ENCODE results near the gene KRTAP9-6. TPM values are rescaled to one million over a fixed set of nuclear protein-coding genes. Genes with fewer than 3 reads are reported as not detected.
A peak's percentile ranks its signal among the peaks of the same experiment; 100 is the strongest.

Gene KRTAP9-6
- total RNA-seq, 1 donor = not detected

GRCh38 chr17:41287050-41287449 is 21.9 kb downstream of the KRTAP9-6 start:
- no peak overlapping the region for H3K4me3 ChIP-seq (ENCODE audit: low read depth, low read length)
- TF ChIP-seq CTCF (IDR thresholded peaks at IDR 0.05; ENCODE audit: insufficient read depth, low read depth, low read length) = no peak
- DNase-seq (ENCODE audit: low read depth) = peak; percentile 8

DNA sequence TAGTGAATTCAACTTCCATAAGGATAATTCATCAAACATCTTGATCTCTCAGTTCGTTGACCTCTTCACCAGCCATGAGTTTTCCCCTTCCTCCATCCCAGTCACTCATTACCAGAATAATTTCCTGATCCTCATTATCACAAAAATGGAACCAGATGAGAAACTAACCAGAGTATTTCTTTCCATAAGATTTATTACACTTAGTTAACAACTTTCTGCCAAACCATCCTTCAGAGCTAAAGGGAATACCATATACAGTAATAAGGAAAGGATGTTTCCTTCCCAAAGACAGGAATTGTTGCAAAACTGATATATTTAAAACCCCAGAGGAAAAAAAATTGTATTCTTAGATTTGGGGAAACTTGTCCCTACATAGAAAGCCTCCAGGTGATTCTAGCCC is 28.8 kb downstream of the KRTAP9-6 start:
- no peak for DNase-seq (ENCODE audit: low read depth)
- TF ChIP-seq CTCF (IDR thresholded peaks at IDR 0.05; ENCODE audit: insufficient read depth, low read depth, low read length) = no peak
- H3K4me3 ChIP-seq (ENCODE audit: low read depth, low read length) = no peak overlapping the region

DNA sequence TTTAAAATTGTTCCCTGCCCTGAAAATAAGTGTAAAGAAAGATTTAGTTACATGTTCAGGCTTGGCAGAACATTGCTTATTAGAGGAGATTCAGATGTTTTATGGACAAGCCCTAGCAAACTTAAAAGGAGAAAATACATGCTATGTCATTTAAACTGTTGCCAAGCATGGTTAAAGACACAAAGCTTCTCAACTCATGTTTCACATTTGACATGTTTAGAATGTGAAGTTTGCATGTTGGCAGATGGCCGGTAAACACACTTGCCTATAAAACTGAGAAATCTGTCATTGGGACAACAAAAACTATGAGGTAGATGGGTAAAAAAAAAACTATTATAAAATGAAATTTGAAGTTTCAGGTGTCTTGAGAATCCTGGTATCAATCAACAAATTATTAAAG is 31.7 kb downstream of the KRTAP9-6 start:
- H3K4me3 ChIP-seq (ENCODE audit: low read depth, low read length) = no peak overlapping the region
- no peak for TF ChIP-seq CTCF (IDR thresholded peaks at IDR 0.05; ENCODE audit: insufficient read depth, low read depth, low read length)
- no peak for DNase-seq (ENCODE audit: low read depth)

DNA sequence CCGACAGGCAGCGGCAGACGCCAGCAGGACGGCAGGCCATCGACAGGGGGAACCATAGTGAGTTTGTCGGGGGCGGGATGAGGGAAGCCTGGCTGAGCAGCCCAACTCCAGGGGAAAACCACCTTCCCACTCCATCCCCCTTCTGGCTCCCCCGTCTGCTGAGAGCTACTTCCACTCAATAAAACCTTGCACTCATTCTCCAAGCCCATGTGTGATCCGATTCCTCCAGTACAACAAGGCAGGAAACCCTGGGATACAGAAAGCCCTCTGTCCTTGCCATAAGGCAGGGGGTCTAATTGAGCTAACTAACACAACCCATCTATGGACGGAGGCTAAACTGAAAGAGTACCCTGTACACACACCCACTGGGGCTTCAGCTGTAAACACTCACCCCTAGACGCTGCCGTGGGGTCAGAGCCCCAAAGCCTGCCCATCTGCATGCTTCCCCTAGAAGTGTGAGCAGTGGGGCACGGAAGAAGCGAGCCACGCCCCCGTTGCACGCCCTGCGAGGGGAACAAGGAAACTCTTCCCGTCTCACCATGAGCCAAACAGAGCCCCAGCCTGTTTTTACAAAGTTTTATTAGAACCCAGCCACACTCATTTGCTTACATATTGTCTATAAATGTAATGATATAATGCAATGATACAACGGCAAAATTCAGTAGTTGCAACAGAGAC is 33.4 kb downstream of the KRTAP9-6 start:
- no peak for DNase-seq (ENCODE audit: low read depth)
- H3K4me3 ChIP-seq (ENCODE audit: low read depth, low read length) = no peak overlapping the region
- no peak for TF ChIP-seq CTCF (IDR thresholded peaks at IDR 0.05; ENCODE audit: insufficient read depth, low read depth, low read length)

DNA sequence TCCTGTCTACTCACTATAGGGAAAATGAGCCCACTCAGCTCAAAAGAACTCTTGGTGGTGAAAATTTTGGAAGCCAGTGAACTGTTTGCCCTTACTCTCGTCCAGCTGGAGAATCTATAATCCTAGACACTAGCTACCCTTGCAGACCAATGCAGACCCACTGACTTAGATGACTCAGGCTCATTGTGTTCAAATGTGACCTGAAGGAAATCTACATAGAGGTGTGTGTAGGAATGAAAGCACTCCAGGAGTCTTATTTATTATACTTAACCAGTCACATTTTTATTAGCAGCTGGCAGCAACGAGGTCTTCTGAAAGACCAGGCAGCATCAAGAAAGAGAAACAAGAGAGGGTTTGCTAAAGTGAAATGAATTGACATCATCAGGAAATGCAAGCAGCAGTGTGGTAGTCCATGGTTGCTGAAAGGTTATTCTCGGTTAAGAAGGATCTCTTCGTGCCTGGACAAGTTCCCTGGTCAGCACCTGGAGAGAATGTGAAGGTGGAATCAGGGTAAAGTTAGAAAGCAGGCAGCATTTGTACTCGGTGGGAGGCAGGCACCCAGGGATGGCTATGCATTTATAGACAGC is 36.1 kb downstream of the KRTAP9-6 start:
- H3K4me3 ChIP-seq (ENCODE audit: low read depth, low read length) = no peak overlapping the region
- TF ChIP-seq CTCF (IDR thresholded peaks at IDR 0.05; ENCODE audit: insufficient read depth, low read depth, low read length) = no peak
- no peak for DNase-seq (ENCODE audit: low read depth)

- no peak for DNase-seq (ENCODE audit: low read depth)
- no peak within 1 kb of the TSS for H3K4me3 ChIP-seq (ENCODE audit: low read depth, low read length)
- TF ChIP-seq CTCF (IDR thresholded peaks at IDR 0.05; ENCODE audit: insufficient read depth, low read depth, low read length) = no peak
Observed at GRCh38 chr17:41301916-41302901, 37.0 kb downstream of the KRTAP9-6 start, which contains the start of gene KRTAP29-1. KRTAP29-1 (minus strand) TSS chr17:41302851; CDS start chr17:41302851, 0 bp downstream.
